Naive B cell (primary cell): Measurements from ENCODE around the gene CACNA2D3. TPM values are rescaled to one million over a fixed set of nuclear protein-coding genes. Genes with fewer than 3 reads are reported as not detected.

ENCODE experiments used
- ATAC-seq, 2 donors: fragments of 150-1000 bp; cut with Tn5 transposase; 2 replicates each; pipeline ENCODE4 v1.10.0; 2021; ENCODE audit warnings: low read depth in 2 of 2, mild to moderate bottlenecking in 2 of 2, moderate library complexity in 2 of 2
- DNase-seq: peaks from one replicate; pipeline ENCODE4 v3.0.0; 2022
- H3K27ac Mint-ChIP-seq, 6 donors: one replicate each; pipeline ENCODE4 v1.8.0; 2020 to 2022; ENCODE audit warnings: mild to moderate bottlenecking in 6 of 6, mixed read lengths in 6 of 6, moderate library complexity in 5 of 6, inconsistent platforms in 2 of 6
- H3K27me3 Mint-ChIP-seq, 3 donors: one replicate each; pipeline ENCODE4 v1.8.0; 2021 to 2022; ENCODE audit warnings: mixed read lengths in 3 of 3, mild to moderate bottlenecking in 1 of 3
- H3K36me3 Mint-ChIP-seq, 2 donors: one replicate each; pipeline ENCODE4 v1.8.0; 2020 to 2022; ENCODE audit warnings: mixed read lengths in 2 of 2, inconsistent platforms in 1 of 2, mild to moderate bottlenecking in 1 of 2
- H3K4me1 Mint-ChIP-seq, 3 donors: one replicate each; pipeline ENCODE4 v1.8.0; 2020 to 2022; ENCODE audit warnings: mixed read lengths in 3 of 3, inconsistent platforms in 1 of 3, mild to moderate bottlenecking in 1 of 3, moderate library complexity in 1 of 3
- H3K4me3 Mint-ChIP-seq, 8 donors: one replicate each; pipeline ENCODE4 v1.8.0; 2020 to 2022; ENCODE audit warnings: mild to moderate bottlenecking in 8 of 8, mixed read lengths in 8 of 8, moderate library complexity in 8 of 8, inconsistent platforms in 2 of 8
- H3K9me3 Mint-ChIP-seq, 7 donors: one replicate each; pipeline ENCODE4 v1.8.0; 2020 to 2022; ENCODE audit warnings: mixed read lengths in 7 of 7, mild to moderate bottlenecking in 5 of 7, inconsistent platforms in 2 of 7, moderate library complexity in 1 of 7
- polyA plus RNA-seq, 6 donors: library from polyadenylated mRNA; unstranded; fragments of 300-500 nt; fragmentation: Illumina TruSeq; gene quantifications; one replicate each; pipeline ENCODE4 v1.2.3, GENCODE V29; 2021; ENCODE audit warnings: low read depth in 6 of 6

Gene CACNA2D3
- polyA plus RNA-seq, 6 donors from 2014 or later = not detected

DNA sequence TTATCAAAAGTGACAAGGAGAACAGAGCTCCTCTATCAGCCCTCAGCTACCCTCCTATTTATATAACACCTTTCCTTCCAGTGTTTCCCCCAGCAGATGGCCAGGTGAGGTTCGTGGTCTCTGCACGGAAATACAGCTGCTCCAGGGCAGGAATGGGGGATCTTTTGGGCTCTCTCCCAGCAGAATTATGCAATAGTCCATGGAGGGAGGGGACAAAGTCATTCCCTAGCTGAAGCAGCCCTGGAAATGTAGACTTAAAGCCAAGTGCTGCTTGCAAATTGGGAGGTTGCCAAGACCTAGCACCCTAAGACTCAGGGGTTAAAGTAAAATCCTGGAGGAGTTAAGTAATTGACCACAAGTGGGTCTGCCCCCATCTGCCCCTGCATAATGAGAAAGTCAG lies 549.2 kb downstream of the CACNA2D3 start:
- Mint-ChIP-seq H3K27ac (no peak overlapping the region), H3K36me3 (no peaks in the 10 kb centered on the region), H3K9me3 (peaks cover 0 to 16% (median 2%) of the 10 kb centered on the region in 7 donors), H3K27me3 (no peaks in the 10 kb centered on the region), H3K4me3 (no peak overlapping the region), H3K4me1 (no peaks in the 10 kb centered on the region)
- DNase-seq (no peak), ATAC-seq (no peak)

DNA sequence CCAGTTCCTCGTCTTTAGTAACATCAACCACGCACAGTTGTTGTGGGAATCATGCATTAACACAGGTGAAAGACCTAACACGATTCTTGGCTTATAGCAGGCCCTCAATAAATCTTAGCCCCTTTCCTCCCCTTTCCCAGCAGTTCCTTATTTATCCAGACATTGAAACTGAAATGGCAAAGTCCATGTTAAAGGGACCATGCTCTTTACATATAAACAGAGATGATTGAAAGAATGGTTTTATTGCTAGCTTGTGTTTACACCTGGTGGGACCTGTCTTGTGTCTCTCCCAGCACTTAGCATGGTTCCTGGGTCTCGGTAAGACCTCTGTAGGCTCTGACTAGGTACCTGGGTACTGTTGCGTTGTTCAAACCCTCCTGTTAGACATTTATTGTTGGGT lies 553.7 kb downstream of the CACNA2D3 start:
- DNase-seq = no peak
- H3K4me3 Mint-ChIP-seq = no peak overlapping the region
- H3K27ac Mint-ChIP-seq = no peak overlapping the region
- ATAC-seq = no peak
- H3K4me1 Mint-ChIP-seq = no peaks in the 10 kb centered on the region
- H3K36me3 Mint-ChIP-seq = no peaks in the 10 kb centered on the region
- no peaks in the 10 kb centered on the region for H3K27me3 Mint-ChIP-seq
- H3K9me3 Mint-ChIP-seq = peaks cover 2 to 26% (median 4%) of the 10 kb centered on the region in 7 donors

DNA sequence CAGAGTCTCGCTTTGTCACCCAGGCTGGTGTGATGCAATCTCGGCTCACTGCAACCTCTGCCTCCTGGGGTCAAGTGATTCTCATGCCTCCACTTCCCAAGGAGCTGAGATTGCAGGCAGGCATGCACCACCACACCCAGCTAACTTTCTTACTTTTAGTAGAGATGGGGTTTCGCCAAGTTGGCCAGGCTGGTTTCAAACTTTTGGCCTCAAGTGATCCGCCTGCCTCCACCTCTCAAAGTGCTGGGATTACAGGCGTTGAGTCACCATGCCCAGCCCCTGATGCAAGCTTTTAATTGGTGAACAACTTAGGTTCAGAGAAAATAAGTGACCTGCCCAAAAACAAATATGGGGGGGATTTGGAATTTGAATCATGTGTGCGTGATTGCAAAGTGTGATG lies 559.4 kb downstream of the CACNA2D3 start:
- Mint-ChIP-seq H3K36me3 (no peaks in the 10 kb centered on the region), H3K4me1 (no peaks in the 10 kb centered on the region), H3K4me3 (no peak overlapping the region), H3K27ac (no peak overlapping the region), H3K27me3 (no peaks in the 10 kb centered on the region), H3K9me3 (peaks cover 0 to 10% (median 4%) of the 10 kb centered on the region in 7 donors)
- ATAC-seq (no peak), DNase-seq (no peak)

DNA sequence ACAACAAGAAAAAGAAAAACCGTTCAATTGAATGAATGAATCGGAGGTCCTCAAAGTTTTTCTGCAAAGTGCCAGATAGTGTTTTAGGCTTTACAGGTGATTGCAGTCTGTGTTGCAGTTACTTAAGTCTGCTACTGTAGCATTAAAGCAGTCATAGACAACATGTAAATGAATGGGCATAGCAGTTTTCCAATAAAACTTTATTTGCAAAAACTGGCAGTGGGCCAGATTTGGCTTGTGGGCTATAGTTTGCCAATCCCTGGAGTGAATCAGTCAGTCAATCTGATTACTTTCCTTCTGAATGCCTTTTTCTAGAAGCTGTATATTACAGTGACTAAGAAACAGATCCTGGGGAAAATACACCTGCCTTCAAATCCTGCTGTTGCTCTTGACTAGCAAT lies 562.9 kb downstream of the CACNA2D3 start:
- no peaks in the 10 kb centered on the region for H3K4me1 Mint-ChIP-seq
- ATAC-seq (no peak), DNase-seq (no peak)
- H3K27ac Mint-ChIP-seq = no peak overlapping the region
- peaks cover 0 to 12% (median 3%) of the 10 kb centered on the region in 7 donors for H3K9me3 Mint-ChIP-seq
- no peak overlapping the region for H3K4me3 Mint-ChIP-seq
- H3K36me3 Mint-ChIP-seq = no peaks in the 10 kb centered on the region
- no peaks in the 10 kb centered on the region for H3K27me3 Mint-ChIP-seq

DNA sequence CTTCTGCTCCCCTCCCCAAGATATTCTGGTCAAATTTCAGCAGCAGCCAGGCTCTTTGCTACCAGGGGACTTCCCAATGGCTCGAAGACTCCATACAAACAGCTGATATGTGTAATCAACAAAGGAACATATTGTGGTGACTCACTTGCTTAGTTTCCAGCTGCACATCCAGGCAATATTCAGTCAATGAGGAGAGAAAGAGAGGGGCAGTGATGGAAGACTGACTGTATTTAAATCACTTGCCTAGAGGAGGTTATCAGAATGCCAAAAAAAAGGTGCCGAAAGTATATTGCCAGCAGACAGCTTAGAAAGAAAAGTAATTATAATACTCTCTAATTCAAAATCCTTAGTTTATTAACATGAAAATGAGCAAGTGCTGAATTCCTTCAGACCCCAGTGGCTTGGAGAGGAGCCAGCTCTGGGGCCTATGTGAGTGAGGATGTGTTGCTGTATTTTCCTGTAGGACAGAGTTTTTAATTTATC lies 569.0 kb downstream of the CACNA2D3 start:
- Mint-ChIP-seq H3K4me3 (no peak overlapping the region), H3K4me1 (no peaks in the 10 kb centered on the region), H3K27ac (no peak overlapping the region), H3K9me3 (peaks cover 0 to 7% (median 0%) of the 10 kb centered on the region in 7 donors), H3K36me3 (no peaks in the 10 kb centered on the region), H3K27me3 (peaks cover 0 to 6% (median 0%) of the 10 kb centered on the region in 3 donors)
- ATAC-seq (no peak), DNase-seq (no peak)

DNA sequence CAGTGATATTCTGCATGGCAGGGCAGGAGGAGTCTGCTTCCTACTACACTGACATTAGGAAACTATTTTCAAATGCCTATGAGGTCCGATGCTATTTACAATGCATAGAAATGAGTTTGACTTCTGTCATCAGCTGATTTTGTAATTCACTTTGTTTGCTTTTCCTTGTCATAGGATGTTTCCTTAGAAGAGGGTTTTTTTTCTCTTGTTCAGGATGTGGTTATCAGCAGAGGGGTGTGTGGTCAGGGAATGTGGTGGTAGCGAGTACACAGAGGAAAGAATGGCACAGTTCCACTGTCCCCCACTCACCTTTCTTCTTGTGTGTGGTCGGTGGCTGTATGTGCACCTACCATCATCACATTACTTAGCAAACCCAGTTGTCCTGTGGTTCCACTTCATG lies 574.0 kb downstream of the CACNA2D3 start:
- no peak for DNase-seq
- peaks cover 0 to 2% (median 0%) of the 10 kb centered on the region in 3 donors for H3K27me3 Mint-ChIP-seq
- no peak overlapping the region for H3K27ac Mint-ChIP-seq
- no peak for ATAC-seq
- H3K4me1 Mint-ChIP-seq = no peaks in the 10 kb centered on the region
- H3K4me3 Mint-ChIP-seq = no peak overlapping the region
- H3K9me3 Mint-ChIP-seq = peaks cover 0 to 4% (median 2%) of the 10 kb centered on the region in 7 donors
- H3K36me3 Mint-ChIP-seq = no peaks in the 10 kb centered on the region

DNA sequence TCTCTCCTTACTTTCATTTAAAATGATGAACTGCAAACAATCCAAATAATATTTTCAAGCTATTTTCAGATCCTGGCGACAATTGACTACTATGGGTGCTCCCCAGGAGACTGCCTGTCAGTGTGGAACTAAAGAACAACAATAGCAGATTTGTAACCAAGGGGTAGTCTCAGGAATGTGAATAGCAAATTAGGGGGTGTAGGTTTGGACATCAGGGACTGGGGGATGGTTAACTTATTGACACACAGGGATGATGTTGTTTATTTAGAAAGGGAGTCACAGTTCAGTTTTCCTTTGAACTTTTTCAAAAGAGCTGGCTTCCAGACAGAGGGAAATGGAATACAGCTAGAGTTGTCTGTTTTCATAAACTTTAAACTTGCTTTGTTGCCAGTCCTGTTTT lies 575.7 kb downstream of the CACNA2D3 start:
- H3K27me3 Mint-ChIP-seq = no peaks in the 10 kb centered on the region
- H3K4me3 Mint-ChIP-seq = no peak overlapping the region
- peaks cover 0 to 9% (median 2%) of the 10 kb centered on the region in 7 donors for H3K9me3 Mint-ChIP-seq
- no peaks in the 10 kb centered on the region for H3K36me3 Mint-ChIP-seq
- no peaks in the 10 kb centered on the region for H3K4me1 Mint-ChIP-seq
- DNase-seq = no peak
- ATAC-seq = no peak
- no peak overlapping the region for H3K27ac Mint-ChIP-seq

DNA sequence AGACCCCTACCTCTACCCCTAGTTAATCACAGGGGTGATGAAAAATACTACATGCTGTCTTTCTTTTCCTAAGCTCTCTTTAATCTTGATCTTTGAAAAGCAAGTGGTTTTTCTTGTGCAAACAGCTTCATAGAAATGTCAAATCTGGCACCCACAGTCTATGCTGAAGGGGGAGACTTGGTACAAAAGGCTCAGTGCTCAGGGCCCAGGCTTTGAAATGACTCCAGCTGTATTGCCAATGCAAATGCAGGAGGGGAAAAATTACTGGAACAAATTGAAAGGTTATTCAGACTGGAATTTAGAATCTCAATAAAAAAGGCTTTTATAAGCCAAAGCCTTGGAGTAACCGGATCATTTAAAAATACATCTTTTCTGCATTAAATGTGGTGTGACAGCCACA lies 581.6 kb downstream of the CACNA2D3 start:
- no peak for ATAC-seq
- Mint-ChIP-seq H3K27me3 (peaks cover 0 to 4% (median 0%) of the 10 kb centered on the region in 3 donors), H3K9me3 (peaks cover 0 to 4% (median 0%) of the 10 kb centered on the region in 7 donors), H3K27ac (no peak overlapping the region), H3K36me3 (no peaks in the 10 kb centered on the region), H3K4me3 (no peak overlapping the region), H3K4me1 (no peaks in the 10 kb centered on the region)
- no peak for DNase-seq

DNA sequence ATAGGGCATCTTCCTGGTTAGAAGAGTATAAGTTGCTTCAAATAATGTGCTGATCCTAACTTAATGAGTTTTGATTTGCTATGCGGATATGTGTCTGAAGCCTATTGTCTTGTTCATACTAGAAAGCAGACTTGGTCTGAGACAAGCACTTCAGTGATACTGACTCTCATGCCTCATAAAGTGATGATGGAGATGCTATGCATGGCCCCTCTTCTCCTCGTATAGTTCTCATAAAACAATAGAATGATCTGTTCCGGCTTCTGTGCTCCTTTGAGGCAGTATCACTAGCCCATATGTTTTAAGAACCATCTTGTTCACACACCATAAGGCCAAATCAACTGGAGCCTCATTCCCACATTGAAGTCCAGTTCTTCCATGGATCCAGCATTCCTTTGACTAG lies 583.4 kb downstream of the CACNA2D3 start:
- Mint-ChIP-seq H3K9me3 (peaks cover 0 to 4% (median 0%) of the 10 kb centered on the region in 7 donors), H3K4me3 (no peak overlapping the region), H3K36me3 (no peaks in the 10 kb centered on the region), H3K4me1 (no peaks in the 10 kb centered on the region), H3K27ac (no peak overlapping the region), H3K27me3 (peaks cover 0 to 4% (median 0%) of the 10 kb centered on the region in 3 donors)
- DNase-seq (no peak), ATAC-seq (no peak)

DNA sequence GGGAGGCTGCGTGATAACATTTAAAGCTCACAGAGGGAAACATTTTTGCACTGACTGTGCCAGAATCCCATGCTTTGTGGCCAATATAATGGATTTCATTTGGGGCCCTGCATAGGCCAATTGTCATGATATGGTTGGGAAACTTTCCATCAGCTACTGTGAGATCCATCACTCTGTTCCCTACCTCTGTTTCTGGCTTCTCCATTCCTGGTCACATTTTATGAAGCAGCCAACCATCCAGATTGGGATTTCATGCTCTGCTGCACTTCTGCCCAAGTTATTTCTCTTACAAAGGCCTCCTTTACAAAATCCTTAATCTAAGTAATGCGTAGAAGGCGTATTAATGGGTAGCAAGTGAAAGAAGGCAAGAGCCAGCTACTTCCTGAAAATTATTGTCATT lies 584.4 kb downstream of the CACNA2D3 start:
- Mint-ChIP-seq H3K9me3 (peaks cover 0 to 4% (median 0%) of the 10 kb centered on the region in 7 donors), H3K27ac (no peak overlapping the region), H3K36me3 (no peaks in the 10 kb centered on the region), H3K4me3 (no peak overlapping the region), H3K4me1 (no peaks in the 10 kb centered on the region), H3K27me3 (peaks cover 0 to 4% (median 0%) of the 10 kb centered on the region in 3 donors)
- DNase-seq (no peak), ATAC-seq (no peak)

DNA sequence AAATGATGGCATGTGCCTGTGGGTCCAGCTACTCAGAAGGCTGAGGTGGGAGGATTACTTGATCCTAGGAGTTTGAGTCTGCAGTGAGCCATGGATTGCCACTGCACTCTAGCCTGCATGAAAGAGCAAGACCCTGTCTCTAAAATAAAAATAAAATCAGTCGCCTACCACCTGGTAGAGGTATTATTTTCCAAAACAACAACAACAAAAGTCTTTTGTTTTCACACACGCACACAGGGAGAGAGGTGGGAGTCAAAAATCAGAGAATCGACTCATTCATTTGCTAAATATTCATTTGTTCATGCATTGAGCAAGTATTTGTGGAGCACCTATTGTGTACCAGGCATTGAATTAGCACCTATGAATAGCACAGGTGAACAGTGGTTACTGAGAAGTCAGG lies 587.4 kb downstream of the CACNA2D3 start:
- H3K27ac Mint-ChIP-seq = no peak overlapping the region
- H3K36me3 Mint-ChIP-seq = no peaks in the 10 kb centered on the region
- ATAC-seq (no peak), DNase-seq (no peak)
- peaks cover 0 to 6% (median 3%) of the 10 kb centered on the region in 7 donors for H3K9me3 Mint-ChIP-seq
- no peaks in the 10 kb centered on the region for H3K4me1 Mint-ChIP-seq
- peaks cover 0 to 4% (median 4%) of the 10 kb centered on the region in 3 donors for H3K27me3 Mint-ChIP-seq
- no peak overlapping the region for H3K4me3 Mint-ChIP-seq

DNA sequence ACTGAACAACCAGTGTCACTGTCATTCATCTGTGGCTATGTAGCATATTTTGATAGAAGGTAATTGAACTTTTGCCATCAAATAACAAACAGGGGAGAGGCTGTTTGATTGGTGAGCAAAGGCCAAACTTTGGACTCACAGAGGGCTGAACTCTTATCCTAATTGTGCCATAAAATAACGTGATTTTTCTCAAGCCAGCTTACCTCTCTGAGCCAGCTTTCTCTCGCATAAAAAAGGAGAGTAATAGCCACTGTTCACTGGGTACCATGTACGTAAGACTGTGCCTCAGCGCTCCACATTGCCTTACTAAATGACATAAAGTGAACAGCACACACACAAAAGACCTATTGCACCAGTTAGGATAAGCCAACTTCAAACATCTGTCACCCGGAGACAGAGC lies 588.6 kb downstream of the CACNA2D3 start:
- Mint-ChIP-seq H3K27ac (no peak overlapping the region), H3K27me3 (peaks cover 0 to 4% (median 4%) of the 10 kb centered on the region in 3 donors), H3K36me3 (no peaks in the 10 kb centered on the region), H3K9me3 (peaks cover 0 to 11% (median 4%) of the 10 kb centered on the region in 7 donors), H3K4me1 (no peaks in the 10 kb centered on the region), H3K4me3 (no peak overlapping the region)
- ATAC-seq (no peak), DNase-seq (no peak)

DNA sequence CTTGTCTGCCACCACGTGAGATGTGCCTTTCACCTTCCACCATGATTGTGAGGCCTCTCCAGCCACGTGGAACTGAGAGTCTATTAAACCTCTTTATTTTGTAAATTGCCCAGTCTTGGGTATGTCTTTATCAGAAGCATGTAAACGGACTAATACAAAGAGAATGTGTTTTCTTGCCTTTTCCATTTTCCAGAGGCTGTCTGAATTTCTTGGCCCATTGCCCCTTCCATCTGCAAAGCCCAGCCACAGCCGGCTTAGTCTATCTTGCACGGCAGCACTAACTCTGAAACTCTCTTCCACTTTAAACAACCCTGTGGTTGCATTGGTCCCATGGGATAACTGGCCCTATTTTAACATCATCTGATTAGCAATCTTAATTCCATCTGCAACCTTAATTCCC lies 590.2 kb downstream of the CACNA2D3 start:
- no peaks in the 10 kb centered on the region for H3K36me3 Mint-ChIP-seq
- H3K4me3 Mint-ChIP-seq = no peak overlapping the region
- H3K4me1 Mint-ChIP-seq = no peaks in the 10 kb centered on the region
- H3K27ac Mint-ChIP-seq = peak overlapping the region in 1 of 6 donors; percentile 27
- DNase-seq (no peak), ATAC-seq (no peak)
- peaks cover 0 to 4% (median under 1%) of the 10 kb centered on the region in 3 donors for H3K27me3 Mint-ChIP-seq
- H3K9me3 Mint-ChIP-seq = peaks cover 0 to 11% (median 4%) of the 10 kb centered on the region in 7 donors

DNA sequence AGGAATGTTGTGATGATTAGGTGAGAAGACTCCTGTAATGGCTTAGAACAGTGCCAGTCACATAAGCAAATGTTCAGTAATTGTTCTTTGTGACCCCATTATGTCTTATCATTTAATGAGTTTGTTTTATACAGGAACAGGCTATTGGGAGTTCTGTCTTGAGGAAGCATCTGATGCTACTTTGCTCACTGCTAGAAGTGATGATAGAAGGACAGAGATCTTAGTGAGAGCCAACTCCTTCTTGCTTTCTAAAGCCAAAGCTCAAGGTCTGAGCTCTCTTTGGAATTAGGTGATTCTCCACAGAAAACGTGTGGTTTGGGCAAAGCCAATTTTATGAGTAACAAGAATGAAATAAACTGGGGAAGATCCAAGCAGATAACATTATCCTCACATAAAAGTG lies 590.7 kb downstream of the CACNA2D3 start:
- no peak for ATAC-seq
- Mint-ChIP-seq H3K9me3 (peaks cover 0 to 11% (median 4%) of the 10 kb centered on the region in 7 donors), H3K4me1 (no peaks in the 10 kb centered on the region)

DNA sequence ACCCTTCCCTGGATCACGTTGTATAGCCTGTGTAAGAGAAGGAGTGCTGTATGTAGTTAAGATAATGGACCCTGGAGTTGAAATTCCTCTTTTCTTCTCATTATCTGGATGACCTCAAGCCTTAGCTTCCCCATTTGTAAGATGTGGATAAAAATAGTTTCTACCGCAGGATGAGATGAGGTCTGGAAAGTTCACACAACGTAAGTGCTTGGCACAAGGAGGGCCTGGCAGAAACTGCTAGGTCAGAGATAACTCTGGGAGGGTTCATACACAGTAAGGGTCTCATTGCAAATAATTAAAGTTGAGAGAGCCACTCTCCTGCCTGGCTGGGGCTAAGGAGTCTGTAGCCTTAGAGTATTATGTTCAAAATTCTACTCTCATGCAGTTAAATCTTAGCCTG lies 591.1 kb downstream of the CACNA2D3 start:
- Mint-ChIP-seq H3K4me3 (no peak overlapping the region), H3K9me3 (peaks cover 0 to 11% (median 4%) of the 10 kb centered on the region in 7 donors), H3K4me1 (no peaks in the 10 kb centered on the region), H3K27ac (no peak overlapping the region), H3K36me3 (no peaks in the 10 kb centered on the region), H3K27me3 (peaks cover 0 to 4% (median 0%) of the 10 kb centered on the region in 3 donors)
- ATAC-seq (no peak), DNase-seq (no peak)

More for the DNA sequence above, 590.7 kb downstream of the CACNA2D3 start:
- Mint-ChIP-seq H3K27ac (no peak overlapping the region), H3K36me3 (no peaks in the 10 kb centered on the region), H3K27me3 (peaks cover 0 to 4% (median 0%) of the 10 kb centered on the region in 3 donors), H3K4me3 (no peak overlapping the region)
- no peak for DNase-seq
